ENCODE results near the gene ITPRIPL2. TPM values are rescaled to one million over a fixed set of nuclear protein-coding genes. Genes with fewer than 3 reads are reported as not detected.
A peak's percentile ranks its signal among the peaks of the same experiment; 100 is the strongest.

The ITPRIPL2 gene
- total RNA-seq, 1 donor from 2014 or later, result 40.2 TPM

- no peak for DNase-seq
These were observed 19.9 kb upstream of the ITPRIPL2 start for GRCh38 chr16:19093631-19094541.

- DNase-seq, result peak; percentile 21
These were observed 19.0 kb upstream of the ITPRIPL2 start for GRCh38 chr16:19094542-19095365.

- DNase-seq, result peak; percentile 39
These were observed 18.1 kb upstream of the ITPRIPL2 start for GRCh38 chr16:19095654-19096053.

GRCh38 chr16:19098173-19098572 lies 15.6 kb upstream of the ITPRIPL2 start:
- no peak for DNase-seq

- DNase-seq, result no peak
These were observed 11.4 kb upstream of the ITPRIPL2 start for GRCh38 chr16:19102187-19102872.

GRCh38 chr16:19104607-19105006 lies 9.2 kb upstream of the ITPRIPL2 start:
- no peak for DNase-seq

- DNase-seq, result no peak
These were observed 8.6 kb upstream of the ITPRIPL2 start for GRCh38 chr16:19105131-19105530.

GRCh38 chr16:19105891-19106624 lies 7.7 kb upstream of the ITPRIPL2 start:
- no peak for DNase-seq

GRCh38 chr16:19106625-19107020 lies 7.1 kb upstream of the ITPRIPL2 start:
- DNase-seq, result no peak

GRCh38 chr16:19108409-19109287 lies 5.1 kb upstream of the ITPRIPL2 start:
- peak; percentile 68 for DNase-seq

- DNase-seq, result no peak
These were observed 4.5 kb upstream of the ITPRIPL2 start for GRCh38 chr16:19109288-19109664.

GRCh38 chr16:19110537-19111360 lies 3.0 kb upstream of the ITPRIPL2 start:
- DNase-seq, result no peak

GRCh38 chr16:19112099-19112407 lies 1.7 kb upstream of the ITPRIPL2 start:
- DNase-seq, result no peak

- peak; percentile 82 for DNase-seq
These were observed 789 bp downstream of the ITPRIPL2 start for GRCh38 chr16:19114359-19115147.

GRCh38 chr16:19115148-19116021 lies 1.6 kb downstream of the ITPRIPL2 start:
- DNase-seq, result no peak

GRCh38 chr16:19116711-19117449 lies 3.1 kb downstream of the ITPRIPL2 start:
- DNase-seq, result peak; percentile 36

GRCh38 chr16:19118938-19119431 lies 5.2 kb downstream of the ITPRIPL2 start:
- peak; percentile 86 for DNase-seq

GRCh38 chr16:19119564-19119963 lies 5.8 kb downstream of the ITPRIPL2 start:
- peak; percentile 47 for DNase-seq
